ENCODE data around the gene AJUBA. TPM values are rescaled to one million over a fixed set of nuclear protein-coding genes. Genes with fewer than 3 reads are reported as not detected.

Gene AJUBA
- total RNA-seq, 1 experiment from 2014 or later: 28.8 TPM

GRCh38 chr14:23006544-23007419 is 24.4 kb upstream of the AJUBA start (continued):
- TF ChIP-seq E2F4 (CRISPR knock-in tag; IDR thresholded peaks at IDR 0.05; ENCODE audit: borderline replicate concordance, low read depth) (peak; percentile 85), GABPB1 (CRISPR knock-in tag; IDR thresholded peaks at IDR 0.05) (peak; percentile 90), EMX1 (CRISPR knock-in tag; IDR thresholded peaks at IDR 0.05) (no peak), MAX (CRISPR knock-in tag; IDR thresholded peaks at IDR 0.05) (peak; percentile 95), MYBL2 (CRISPR knock-in tag; IDR thresholded peaks at IDR 0.05) (peak; percentile 91), KAT7 (CRISPR knock-in tag; IDR thresholded peaks at IDR 0.05; ENCODE audit: borderline replicate concordance) (0 out of 2 replicates have a peak, but pooled peaks have one; percentile 75), OVOL2 (CRISPR knock-in tag; IDR thresholded peaks at IDR 0.05; ENCODE audit: borderline replicate concordance) (no peak), ZMAT4 (CRISPR knock-in tag; IDR thresholded peaks at IDR 0.05) (no peak), NFE2L1 (CRISPR knock-in tag; IDR thresholded peaks at IDR 0.05) (peak; percentile 94), SP1 (CRISPR knock-in tag; conservative IDR thresholded peaks at IDR 0.05) (peak; percentile 91), ZNF396 (CRISPR knock-in tag; IDR thresholded peaks at IDR 0.05; ENCODE audit: borderline replicate concordance) (0 out of 2 replicates have a peak, but pooled peaks have one; percentile 41), ARID4B (CRISPR knock-in tag; IDR thresholded peaks at IDR 0.05; ENCODE audit: borderline replicate concordance) (peak; percentile 93), TEAD1 (CRISPR knock-in tag; IDR thresholded peaks at IDR 0.05) (peak; percentile 89), CREM (CRISPR knock-in tag; IDR thresholded peaks at IDR 0.05) (peak; percentile 25; the same call in 1 of the 2 replicates), ZNF219 (CRISPR knock-in tag; IDR thresholded peaks at IDR 0.05; ENCODE audit: borderline replicate concordance) (peak; percentile 73; the same call in 1 of the 2 replicates), ELF4 (CRISPR knock-in tag; IDR thresholded peaks at IDR 0.05; ENCODE audit: low read depth) (0 out of 2 replicates have a peak, but pooled peaks have one; percentile 26), ATF2 (CRISPR knock-in tag; IDR thresholded peaks at IDR 0.05; ENCODE audit: borderline replicate concordance, low read depth) (peak; percentile 68; the same call in 1 of the 2 replicates), ZBTB43 (CRISPR knock-in tag; IDR thresholded peaks at IDR 0.05) (peak; percentile 91), ZNF263 (CRISPR knock-in tag; IDR thresholded peaks at IDR 0.05; ENCODE audit: low read depth) (0 out of 2 replicates have a peak, but pooled peaks have one; percentile 41), JUN (CRISPR knock-in tag; IDR thresholded peaks at IDR 0.05) (peak; percentile 85; the same call in 1 of the 2 replicates)

Measured in WTC11 (cell line).